NCI-H2029 treated with DMSO at 0.1 percent for 48 hours (cell line): ENCODE measurements around the gene VWA1.
"Not testable (repeated sequence)": the region's sequence is repeated elsewhere in the genome, so short reads cannot be mapped to it uniquely, and the experiment has no call there.

Source experiments
- DNase-seq: peaks from one replicate; lab custom pipeline; 2025; lab: John Stamatoyannopoulos, UW

Gene VWA1

GRCh38 chr1:1459156-1459555, 23.7 kb downstream of the VWA1 start:
- DNase-seq: not testable (repeated sequence)

- not testable (repeated sequence) for DNase-seq
Measured at GRCh38 chr1:1459711-1460110, 24.2 kb downstream of the VWA1 start.

- no peak for DNase-seq
Measured at GRCh38 chr1:1460540-1461130, 25.1 kb downstream of the VWA1 start.

- no peak for DNase-seq
Measured at GRCh38 chr1:1461721-1462317, 26.3 kb downstream of the VWA1 start.

GRCh38 chr1:1462318-1462966, 27.0 kb downstream of the VWA1 start:
- DNase-seq: peak; percentile 39

GRCh38 chr1:1463312-1463711, 27.8 kb downstream of the VWA1 start:
- DNase-seq: no peak

DNA sequence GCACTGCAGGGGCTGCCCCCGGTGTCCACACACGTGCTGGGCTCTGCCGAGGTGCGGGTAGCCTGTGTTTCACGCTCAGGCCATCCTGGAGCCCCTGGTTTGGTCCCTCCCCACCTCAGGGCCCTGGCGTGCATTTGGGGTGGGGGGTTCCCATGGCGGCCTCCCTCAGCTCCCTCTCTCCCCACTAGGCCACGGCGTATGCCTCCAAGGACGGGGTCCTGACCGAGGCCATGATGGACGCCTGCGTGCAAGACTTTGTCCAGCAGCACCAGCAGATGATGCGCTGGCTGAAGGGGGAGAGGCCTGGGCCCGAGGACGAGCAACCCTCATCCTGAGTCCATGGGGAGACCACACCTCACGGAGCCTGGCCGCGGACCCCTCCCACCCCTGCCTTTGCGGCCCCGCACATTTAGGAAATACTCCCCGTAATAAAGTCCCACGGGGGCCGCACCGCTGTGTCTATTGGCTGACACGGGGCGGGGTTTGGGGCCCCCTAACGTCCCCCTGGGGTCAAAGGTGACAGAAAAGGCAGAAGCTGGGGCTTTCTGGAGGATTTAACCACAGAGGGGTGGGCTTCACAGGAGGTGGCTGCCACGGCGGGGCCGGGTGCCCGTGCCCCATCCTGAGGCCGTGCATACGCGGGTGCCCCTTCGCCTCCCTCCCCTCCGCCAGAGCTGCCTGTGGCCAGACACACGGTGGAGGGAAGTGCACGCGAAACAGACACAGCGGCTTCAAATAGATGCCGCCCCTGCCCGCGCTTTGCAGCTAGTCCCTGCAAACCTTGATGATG, 32.9 kb downstream of the VWA1 start:
- not testable (repeated sequence) for DNase-seq

- no peak for DNase-seq
Measured at GRCh38 chr1:1470626-1471388, 35.3 kb downstream of the VWA1 start.

DNA sequence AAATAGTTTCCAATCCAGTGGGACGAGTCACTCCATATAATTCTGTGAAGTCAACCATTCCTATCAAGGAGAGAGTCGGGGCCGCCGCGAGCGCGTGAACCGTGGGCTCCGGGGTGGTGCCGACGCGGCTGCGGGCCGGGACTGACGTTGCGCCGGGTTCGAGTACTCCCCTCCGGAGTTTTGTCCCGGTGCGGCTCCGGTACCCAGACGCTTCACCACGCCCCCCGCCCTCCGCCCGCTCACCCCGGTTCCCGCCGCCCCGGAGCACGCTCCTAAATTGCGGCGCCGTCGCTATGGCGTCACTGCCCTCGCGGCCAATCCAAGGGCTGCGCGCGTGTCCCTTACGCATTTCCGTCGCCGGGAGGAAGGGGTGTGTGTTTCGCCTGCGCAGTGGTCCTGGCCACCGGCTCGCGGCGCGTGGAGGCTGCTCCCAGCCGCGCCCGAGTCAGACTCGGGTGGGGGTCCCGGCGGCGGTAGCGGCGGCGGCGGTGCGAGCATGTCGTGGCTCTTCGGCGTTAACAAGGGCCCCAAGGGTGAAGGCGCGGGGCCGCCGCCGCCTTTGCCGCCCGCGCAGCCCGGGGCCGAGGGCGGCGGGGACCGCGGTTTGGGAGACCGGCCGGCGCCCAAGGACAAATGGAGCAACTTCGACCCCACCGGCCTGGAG, 36.0 kb downstream of the VWA1 start, which contains the start of gene ATAD3B:
TSS of gene ATAD3B (plus strand) at position 377 of the 664 bp plus-strand sequence. CDS start at position 497, 120 bp downstream.
- DNase-seq: peak; percentile 37

GRCh38 chr1:1472053-1472876, 36.8 kb downstream of the VWA1 start:
- not testable (repeated sequence) for DNase-seq

- not testable (repeated sequence) for DNase-seq
Measured at GRCh38 chr1:1476011-1476410, 40.5 kb downstream of the VWA1 start.

GRCh38 chr1:1477206-1477605, 41.7 kb downstream of the VWA1 start:
- DNase-seq: no peak

GRCh38 chr1:1479547-1480487, 44.3 kb downstream of the VWA1 start:
- DNase-seq: no peak

DNA sequence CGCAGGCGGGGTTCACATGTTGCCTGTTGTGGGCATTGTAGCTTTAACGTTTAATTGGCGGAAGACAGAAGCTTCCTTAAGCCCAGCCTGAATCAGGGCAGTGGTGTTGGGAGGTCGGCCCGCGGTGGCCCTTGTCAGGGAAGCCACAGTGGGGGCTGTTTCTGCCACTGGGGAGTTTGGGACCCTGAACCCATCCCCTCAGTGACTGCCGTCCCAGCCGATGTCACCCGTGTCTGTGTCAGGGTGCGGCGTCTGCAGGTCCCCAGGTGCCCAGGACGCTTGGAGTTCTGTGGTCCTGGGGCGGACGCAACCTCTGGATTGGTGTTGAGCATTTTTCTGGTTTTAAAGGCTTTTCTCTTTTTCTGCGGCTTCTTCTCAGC, 45.0 kb downstream of the VWA1 start:
- not testable (repeated sequence) for DNase-seq

DNA sequence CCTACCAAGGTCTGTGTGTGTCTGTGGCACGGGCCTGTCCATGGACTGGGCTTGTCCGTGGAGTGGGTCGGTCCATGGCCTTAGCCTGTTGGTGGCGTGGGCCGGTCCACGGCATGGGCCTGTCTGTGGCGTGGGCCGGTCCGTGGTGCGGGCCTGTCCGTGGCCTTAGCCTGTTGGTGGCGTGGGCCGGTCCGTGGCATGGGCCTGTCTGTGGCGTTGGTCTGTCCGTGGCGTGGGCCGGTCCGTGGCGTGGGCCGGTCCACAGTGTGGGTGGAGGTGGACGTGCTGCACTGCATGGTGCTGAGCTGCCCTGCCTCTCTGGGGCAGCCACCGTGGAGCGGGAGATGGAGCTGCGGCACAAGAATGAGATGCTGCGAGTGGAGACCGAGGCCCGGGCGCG, 46.3 kb downstream of the VWA1 start:
- DNase-seq: not testable (repeated sequence)

- DNase-seq: no peak
Measured at GRCh38 chr1:1482856-1483255, 47.4 kb downstream of the VWA1 start.

- DNase-seq: no peak
Measured at GRCh38 chr1:1483714-1484113, 48.2 kb downstream of the VWA1 start.

GRCh38 chr1:1484976-1485750, 49.7 kb downstream of the VWA1 start:
- DNase-seq: not testable (repeated sequence)
